NCI-H1417 treated with DMSO at 0.1 percent for 48 hours (cell line): ENCODE measurements around the gene CHPT1.

Experiments
- DNase-seq: peaks from one replicate; lab custom pipeline; 2025; lab: John Stamatoyannopoulos, UW

Gene CHPT1

DNA sequence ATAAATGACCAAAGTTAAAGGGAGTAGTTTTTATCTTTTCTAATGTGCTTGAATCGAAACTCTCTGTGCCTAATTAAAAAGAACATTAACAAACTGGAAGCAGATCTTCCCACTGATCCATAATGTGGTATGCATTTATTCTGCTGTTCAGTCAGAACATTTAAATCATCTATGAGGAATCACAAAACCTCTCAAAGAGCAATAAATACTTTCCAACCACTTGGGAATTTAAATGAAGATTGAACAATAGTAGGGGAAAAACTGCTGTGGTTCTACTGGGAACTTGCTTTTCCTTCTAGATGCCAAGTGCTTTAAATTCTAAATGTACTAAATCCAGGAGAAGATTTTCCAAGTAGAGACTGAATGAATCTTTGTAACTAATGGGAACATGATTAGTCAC, 12.3 kb upstream of the CHPT1 start:
- no peak for DNase-seq

DNA sequence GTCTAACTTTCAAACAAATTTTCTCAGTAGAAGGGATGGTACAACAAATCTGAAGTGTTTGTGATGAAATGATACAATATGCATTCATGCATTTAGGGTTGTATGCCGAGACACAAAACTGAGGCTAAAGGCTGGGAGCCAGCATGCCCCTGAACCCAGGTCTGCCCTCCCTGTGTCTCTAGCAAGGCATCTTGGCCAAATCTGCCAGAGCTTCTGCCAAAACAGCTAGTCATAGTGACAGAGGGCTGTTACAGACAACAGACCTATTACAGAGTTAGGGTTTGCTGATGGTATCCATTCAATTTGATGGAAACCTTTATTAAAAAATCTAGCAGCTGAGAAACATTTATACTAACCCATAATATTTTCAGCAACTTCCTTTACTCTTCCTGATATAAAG, 11.3 kb upstream of the CHPT1 start:
- DNase-seq: no peak

DNA sequence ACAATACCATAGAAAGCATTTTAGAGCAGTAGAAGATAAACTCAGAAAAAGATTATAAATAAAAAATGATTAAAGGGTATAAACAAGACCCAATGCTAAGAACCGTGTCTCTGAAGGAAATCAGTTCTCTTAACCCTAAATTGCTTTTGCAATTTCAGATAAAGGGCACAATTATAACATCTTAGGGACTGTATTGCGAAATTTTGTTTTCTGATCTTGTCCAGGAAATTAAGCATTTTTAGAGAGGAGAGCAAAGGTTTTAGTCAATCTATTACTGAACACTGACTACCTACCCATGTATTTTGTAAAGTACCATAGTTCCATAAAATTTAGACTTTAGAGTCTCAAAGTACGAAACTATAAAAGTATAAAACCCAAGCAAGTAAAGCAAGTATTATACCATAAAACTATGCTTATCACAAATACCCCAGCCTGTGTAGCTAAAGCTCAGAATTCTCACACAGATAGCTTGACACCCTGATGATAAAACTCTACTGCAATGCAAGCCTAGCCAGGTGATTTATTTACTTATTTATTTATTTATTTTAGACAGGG, 6.8 kb upstream of the CHPT1 start:
- no peak for DNase-seq

DNA sequence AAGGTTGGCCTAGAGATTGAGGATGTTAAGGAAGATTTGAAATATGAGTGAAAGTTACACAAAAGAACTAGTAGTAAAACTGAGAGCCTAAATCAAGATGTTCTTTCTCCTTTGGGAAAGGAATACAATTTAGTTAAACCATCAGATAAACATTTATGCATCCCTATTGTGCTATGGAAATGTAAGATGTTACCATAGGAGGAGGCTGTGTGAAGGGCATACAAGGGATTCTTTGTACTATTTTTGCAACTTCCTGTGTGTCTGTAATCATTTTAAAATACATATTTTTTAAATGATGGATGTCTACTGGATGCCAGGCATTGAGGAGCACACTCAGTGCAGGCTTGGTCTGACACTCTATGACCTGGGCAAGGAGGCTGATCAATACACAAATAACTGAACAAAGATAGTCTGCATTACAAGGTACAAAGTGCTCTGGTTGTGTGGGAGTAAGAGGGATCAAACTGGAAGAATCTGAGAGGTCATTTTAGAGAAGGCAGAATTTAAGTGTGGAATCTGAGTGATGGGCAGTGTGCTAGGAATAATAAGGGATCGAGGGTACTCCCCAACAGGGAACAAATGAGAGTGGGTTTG, 5.8 kb upstream of the CHPT1 start:
- no peak for DNase-seq

DNA sequence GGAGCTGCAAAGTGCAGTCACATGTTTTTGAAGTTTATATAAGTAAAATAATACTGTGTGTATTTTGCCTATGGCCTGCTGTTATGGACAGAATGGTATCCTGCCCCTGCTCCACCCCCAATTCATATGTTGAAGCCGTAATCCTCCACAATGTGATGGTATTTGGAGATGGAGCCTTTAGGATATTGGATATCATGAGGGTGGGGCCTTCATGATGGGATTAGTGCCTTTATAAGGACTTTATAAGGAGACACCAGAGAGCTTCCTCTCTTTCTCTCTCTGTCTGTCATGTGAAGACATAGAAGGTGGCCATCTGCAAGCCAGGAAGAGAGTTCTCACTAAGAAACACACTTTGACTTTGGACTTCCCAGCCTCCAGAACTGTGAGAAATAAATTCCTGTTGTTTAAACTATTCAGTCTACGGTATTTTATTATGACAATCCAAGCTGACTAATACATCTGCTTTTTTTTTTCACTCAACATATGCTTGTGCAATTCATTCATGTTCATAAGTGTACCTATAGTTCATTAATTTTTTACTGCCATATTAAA, 3.1 kb upstream of the CHPT1 start:
- no peak for DNase-seq

DNA sequence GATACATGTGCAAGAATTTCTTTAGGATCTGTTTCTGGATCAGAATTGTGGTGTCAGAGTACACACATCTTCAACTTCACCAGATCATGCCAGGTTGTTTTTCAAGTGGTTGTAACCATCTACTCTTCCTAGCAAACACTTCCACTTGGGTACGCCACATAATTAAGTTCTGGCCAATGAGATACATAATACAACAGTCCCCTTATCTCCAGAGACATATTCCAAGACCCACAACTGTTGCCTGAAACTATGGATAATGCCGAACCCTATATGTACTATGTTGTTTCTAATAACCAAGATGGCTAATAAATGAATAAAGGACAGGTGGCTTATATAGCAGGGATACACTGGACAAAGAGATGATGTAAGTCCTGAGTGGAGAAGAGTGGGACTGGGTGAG, 2.5 kb upstream of the CHPT1 start:
- DNase-seq: no peak

DNA sequence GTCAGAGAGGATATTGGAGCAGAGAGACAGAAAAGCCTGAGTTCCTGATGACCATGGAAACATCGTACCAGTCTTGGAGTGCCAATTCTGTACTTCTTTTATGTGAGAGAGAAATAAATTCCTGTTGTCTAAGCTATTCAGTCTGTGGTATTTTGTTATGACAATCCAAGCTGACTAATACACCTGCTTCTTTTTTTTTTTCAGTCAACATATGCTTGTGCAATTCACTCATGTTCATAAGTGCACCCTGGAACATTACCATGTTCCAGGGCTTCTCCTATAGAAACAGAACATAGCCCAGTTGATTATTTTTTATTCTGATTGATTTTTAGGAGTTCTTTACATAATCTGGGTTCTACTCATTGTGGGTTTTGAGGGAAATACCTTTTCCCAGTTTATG, 1.7 kb upstream of the CHPT1 start:
- DNase-seq: no peak

DNA sequence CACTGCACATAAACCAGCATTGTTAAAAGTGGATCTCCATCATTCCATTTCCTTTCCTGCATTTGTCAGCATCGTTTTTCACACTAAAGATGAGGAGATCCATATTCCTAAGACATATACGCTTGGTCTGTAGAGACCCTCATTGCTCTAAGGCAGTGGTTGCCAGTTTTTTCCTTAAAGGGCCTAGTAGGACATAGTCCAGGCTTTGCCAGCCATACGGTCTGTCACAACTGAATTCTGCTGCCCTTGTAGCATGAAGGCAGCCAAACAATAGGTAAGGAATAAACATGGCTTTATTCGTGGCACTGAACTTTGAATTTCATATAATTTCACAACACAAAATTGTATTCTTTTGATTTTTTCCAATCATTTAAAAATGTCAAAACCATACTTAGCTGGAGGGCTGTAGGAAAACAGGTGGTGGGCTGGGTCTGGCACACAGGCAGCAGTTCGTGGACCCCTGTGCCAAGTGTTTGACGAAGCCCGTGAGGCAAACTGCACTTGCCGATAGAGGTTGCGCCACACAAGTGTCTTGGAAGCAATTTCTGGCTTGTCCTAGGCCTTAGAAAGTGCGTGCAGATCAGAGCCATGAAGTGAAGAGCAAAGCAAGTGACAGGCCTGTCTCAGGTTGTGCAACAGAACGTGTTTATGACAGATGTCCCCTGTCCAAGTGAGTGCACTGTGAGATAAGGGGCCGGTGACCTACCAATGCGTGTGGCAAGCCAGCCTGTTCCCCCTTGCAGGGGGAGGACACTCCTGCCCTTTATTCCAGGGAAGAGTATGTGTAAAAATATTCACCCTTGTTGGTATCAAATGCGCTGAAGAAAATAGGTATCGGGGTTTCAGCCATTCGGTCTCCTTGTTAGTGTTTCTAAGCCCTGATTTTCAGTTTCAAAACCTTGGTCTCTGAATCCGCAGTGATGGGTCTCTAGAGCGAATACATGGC, 916 bp upstream of the CHPT1 start:
- DNase-seq: no peak

DNA sequence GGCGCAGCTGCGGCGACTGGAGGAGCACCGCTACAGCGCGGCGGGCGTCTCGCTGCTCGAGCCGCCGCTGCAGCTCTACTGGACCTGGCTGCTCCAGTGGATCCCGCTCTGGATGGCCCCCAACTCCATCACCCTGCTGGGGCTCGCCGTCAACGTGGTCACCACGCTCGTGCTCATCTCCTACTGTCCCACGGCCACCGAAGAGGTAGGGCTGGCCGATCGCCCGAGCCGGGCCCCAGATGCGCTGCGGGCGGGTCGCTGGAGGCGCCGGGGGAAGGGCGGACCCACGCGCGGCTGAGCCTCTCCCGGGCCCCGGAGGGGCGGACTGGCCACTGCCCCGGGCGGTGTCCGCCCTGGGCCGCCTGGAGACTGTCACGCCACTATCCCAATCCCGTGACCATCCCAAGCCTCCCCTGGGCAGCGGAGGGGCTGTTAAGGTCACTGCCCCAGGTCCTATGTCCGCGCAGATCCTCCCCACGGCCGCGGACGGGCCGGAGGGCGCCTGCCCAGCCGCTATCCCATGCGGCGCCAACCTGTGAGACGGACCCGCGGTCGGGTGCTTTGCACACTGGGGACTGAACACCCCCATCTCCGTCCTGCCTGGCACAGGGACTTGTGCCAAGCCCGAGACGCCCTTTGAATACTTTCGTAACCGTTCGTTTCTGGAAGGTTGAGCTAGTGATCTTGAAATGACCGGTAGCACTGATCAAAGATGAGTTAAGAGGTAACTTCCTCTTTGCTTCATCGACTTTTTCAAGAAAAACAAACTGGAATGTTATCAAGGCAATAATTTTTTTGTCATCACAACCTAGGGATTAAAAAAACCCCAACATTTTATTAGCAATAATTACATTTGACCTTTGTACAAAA, 725 bp downstream of the CHPT1 start:
- DNase-seq: no peak

DNA sequence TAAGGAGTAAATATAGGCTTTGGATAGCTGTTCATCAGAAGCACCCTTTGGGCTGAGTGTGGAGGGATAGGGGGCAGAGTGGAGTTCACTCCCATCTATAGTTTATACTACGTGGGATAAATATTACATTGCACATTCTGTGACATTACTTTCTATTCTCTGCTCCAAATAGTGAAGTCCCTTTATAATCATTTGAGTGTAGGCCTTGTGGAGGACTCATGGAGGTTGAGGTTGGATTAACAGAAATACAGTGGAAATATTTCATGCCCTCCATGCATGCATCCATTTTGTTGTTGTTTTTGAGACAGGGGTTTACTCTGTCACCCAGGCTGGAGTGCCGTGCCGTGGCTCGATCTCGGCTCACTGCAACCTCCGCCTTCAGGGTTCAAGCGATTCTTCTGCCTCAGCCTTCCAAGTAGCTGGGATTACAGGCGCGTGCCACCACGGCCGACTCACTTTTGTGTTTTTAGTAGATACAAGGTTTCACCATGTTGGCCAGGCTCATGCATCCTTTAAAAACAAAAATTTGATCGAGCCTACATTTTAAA, 1.4 kb downstream of the CHPT1 start:
- no peak for DNase-seq

DNA sequence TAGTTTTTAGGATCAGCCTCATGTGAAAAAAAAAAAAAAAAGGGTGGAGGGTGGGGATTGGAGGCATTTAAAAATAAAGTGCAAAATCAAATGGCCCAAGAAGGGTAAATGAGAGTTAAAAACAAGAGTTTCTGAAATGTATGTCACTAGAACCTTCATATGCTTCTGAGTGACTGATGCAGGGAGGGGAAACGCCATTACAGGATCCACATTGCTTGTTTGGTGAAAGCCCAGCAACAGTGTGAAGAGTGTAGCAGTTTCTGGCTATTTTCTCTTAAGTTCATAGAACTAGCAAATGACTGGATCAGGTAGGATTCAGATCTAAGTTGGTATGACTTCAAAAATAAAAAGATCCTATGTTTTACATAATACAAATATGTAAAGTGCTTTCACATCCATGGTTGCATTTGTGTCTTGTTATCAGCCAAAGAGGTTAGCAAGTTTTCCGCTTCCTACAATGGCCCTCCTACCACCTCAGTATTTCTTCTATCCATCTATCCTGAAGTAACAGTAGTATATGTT, 2.9 kb downstream of the CHPT1 start:
- no peak for DNase-seq

DNA sequence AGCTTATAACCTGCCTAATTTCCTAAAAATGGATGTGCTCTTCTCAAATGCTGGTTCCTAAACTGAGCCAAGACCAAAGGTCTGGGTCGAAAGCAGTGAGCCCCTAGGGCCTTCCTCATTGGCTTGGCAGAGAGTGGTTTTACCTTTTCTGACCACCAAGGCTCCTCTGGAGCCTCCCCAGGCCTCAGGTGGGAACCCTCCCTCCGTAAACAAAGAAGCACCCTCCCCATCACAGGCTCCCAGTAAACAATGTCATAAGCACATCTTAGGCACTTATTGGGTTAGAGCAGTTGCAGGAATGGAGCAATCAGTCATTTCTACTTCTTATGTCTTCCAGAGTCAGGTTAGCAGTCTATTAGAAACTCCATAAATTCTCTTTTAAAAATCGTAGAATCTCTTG, 6.0 kb downstream of the CHPT1 start:
- DNase-seq: no peak

DNA sequence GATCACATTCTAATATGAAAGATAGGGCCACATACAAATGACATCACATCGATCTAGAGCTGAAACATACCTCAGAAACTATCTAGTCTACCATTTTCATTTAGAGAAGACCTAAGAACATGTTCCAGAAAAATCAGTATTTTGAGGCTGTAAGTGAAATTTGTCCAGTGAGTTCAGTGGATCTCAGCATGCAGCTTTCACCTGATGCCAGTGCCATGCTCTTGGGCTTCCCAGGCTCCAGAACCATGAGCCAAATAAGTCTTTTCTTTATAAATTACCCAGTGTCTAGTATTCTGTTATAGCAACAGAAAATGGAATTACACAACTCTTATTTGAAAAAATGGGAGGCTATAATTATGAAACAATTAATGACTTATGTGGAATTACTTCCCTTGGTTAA, 9.0 kb downstream of the CHPT1 start:
- DNase-seq: no peak

DNA sequence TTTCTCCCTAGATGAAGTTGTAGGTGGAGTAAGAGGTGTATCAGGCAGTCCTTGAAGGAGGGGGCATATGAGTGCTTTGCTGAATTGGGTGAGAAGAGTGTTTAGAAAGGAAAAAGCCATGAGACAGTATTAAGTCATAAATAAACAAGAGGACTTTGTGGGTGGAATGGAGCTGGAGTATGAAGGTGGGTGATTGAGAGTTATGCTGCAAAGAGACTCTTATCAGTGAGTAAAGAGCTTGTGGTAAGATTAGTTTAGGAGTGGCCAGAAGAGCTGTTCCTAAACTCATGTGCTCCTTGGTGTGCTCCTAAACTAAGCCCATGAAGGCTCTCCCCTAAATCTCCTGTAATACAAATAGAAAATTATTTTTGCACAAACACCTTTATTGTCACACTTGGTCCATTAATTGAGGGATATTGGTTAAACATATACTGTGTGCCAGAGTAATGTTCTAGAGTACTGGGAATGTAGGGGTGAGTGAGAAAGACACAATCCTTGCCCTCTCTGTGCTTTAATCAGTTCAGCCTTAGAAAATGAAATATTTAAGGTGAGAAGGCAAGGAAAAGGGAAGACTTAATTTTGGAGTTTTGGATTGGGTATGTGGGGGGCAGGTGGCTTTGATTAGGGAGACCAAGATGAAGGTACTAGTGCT, 9.8 kb downstream of the CHPT1 start:
- no peak for DNase-seq

DNA sequence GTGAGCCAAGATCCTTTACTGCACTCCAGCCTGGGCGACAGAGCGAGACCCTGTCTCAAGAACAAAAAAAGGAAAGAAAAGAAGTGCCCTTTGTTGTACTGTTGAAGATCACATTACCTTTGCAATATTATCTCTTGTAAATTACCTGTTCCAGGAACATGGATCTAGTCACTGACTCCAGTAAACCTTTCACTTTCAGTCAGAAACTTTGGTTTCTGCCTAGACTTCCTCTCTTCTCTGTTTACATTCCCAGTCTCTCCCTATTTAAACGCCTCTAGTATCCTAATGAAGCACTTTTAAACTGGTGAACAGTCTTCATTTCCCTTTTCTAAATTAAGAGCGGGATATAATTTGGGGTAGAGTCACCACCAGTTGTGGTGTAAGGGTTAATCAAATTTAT, 12.8 kb downstream of the CHPT1 start:
- DNase-seq: no peak

DNA sequence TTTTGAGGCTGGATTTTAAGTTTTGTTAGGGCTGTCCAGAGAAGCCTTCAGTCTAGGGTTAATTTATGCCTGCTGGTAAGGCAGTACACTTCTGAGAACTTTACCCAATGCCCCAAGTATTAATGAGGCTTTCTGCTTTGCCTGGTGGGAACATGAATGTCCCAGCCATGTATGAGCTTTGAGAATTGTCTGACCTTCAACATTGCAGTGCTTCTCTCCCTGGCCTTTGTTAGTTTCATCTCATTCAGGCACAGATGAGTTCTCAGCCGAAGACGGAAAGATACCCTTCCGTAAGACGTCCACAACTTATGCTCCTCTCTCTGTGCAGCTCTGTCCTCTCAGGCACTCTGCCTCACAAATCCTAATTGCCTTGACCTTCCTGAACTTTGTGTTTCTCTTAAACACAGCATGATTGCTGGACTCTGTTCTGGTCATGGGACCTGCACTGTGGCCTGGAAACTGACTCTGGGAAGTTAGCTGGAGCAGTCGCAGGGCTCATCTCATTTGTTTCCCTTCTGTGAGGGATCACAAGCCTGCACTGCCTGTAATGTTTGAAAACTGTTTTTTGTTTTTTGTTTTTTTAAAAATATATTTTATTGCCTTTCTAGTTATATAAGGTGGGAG, 15.7 kb downstream of the CHPT1 start:
- DNase-seq: no peak

DNA sequence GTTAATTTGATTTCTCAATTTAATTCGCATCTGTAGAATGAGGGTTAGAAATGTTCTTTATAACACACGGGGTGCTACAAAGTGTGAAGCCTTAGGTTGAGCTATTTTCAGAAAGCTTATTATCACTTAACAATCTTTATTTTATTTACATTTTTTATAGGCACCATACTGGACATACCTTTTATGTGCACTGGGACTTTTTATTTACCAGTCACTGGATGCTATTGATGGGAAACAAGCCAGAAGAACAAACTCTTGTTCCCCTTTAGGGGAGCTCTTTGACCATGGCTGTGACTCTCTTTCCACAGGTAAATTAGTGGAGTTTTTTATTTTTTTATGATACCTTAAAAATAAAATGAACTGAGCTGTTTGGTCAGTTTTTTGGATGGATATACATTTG, 16.5 kb downstream of the CHPT1 start:
- DNase-seq: no peak

DNA sequence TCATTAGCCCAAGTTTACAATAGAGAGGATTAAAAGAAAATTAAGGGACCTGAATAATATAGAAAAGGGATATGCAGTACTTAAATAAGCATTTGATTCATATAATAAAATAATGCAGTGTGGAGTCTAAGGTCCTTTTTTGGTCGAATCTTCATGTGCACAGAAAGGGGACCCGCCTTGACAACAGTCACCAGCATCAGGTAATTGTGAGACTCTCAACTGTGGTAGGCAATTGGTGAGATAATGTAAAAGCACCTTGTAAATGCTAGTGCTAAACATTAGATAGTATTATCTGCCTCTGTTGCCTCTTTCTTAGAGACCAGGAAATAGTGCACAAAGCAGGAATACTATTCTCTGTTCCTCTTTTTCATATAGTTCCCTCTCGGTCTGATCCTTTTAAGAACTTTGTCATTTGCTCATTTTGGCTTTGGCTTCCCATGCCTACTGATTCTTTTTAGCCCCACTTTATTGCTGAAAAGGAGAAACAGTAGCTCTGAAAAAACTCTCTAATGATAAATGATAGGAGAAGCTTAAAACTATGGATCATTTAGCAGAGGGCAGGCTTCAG, 17.5 kb downstream of the CHPT1 start:
- DNase-seq: no peak

DNA sequence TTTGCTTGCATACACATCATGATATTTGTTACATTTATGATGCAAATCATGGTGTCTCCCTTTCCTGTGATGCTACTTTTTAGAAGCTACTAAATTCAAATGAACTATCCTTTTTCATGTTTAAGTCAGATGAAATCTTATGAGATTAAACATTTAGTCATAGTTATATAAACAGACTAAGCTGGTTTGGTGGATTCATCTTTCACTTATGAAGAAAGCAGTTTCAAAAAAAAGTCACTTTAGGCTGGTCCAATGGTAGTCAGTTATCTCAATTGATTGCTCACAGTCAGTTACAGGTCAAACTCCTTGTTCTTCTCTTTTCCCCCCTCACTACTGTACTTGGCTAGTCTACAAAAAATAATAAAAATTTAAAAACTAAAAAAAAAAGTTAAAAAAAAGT, 22.1 kb downstream of the CHPT1 start:
- no peak for DNase-seq

DNA sequence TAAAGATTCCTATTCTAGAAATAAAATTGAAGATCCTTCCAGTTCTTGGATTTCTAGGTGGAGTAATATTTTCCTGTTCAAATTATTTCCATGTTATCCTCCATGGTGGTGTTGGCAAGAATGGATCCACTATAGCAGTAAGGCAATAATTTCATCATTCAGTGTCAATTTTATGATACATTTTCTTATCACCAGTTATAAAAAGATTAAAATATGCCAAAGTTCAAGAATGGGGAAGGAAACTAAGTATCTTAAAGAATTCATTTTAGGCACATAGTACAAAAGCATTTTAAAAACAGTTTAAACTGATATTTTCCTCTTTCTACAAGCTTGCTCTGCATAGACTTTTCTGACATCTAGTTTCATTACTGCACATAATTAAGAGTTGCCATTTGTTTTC, 22.7 kb downstream of the CHPT1 start:
- no peak for DNase-seq
